Measurements from ENCODE around the gene ARMH4. TPM values are rescaled to one million over a fixed set of nuclear protein-coding genes. Genes with fewer than 3 reads are reported as not detected.

The ARMH4 gene
- polyA plus RNA-seq, 1 donor from 2014 or later = 14.1 TPM

DNA sequence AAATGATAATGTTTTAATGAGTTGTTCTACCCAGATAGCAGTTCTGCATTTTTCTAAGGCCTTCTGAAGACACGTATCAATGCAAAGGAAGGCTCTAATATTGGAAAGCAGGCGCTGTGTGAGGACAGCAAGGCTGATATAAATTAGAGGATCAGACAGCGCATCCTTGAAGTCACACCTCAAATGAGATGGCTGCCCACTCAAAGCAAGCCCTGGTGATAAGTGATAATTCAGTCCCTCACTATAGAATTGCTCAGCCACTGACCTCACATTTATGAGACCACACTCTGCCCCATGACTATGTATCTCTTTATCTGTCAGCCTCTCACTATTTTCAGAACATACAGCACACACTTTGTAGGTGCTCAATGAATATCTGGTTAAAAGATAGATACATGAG is 62.4 kb downstream of the ARMH4 start:
- Histone ChIP-seq H3K27me3 (ENCODE audit: insufficient read depth, low read depth, low read length) (no peaks in the 10 kb centered on the region), H2AFZ (ENCODE audit: low read depth, low read length) (no peak overlapping the region), H3K36me3 (ENCODE audit: insufficient read depth, low read length) (peaks cover 8% of the 10 kb centered on the region), H3F3A (ENCODE audit: insufficient read depth, low read length, poor library complexity, severe bottlenecking) (no peaks in the 10 kb centered on the region), H3K79me2 (replicated peaks; ENCODE audit: insufficient read depth, low read length) (no peaks in the 10 kb centered on the region), H3K9me3 (ENCODE audit: low read length) (no peaks in the 10 kb centered on the region), H3K9ac (ENCODE audit: low read length) (no peak overlapping the region), H4K20me1 (ENCODE audit: insufficient read depth) (no peaks in the 10 kb centered on the region), H3K4me3 (ENCODE audit: low read length) (no peak overlapping the region), H3K9me2 (ENCODE audit: insufficient read depth, low read length) (no peaks in the 10 kb centered on the region), H3K4me2 (ENCODE audit: low read length) (no peak overlapping the region), H3K27ac (ENCODE audit: low read length) (no peak overlapping the region)
- TF ChIP-seq, protein P1, sequence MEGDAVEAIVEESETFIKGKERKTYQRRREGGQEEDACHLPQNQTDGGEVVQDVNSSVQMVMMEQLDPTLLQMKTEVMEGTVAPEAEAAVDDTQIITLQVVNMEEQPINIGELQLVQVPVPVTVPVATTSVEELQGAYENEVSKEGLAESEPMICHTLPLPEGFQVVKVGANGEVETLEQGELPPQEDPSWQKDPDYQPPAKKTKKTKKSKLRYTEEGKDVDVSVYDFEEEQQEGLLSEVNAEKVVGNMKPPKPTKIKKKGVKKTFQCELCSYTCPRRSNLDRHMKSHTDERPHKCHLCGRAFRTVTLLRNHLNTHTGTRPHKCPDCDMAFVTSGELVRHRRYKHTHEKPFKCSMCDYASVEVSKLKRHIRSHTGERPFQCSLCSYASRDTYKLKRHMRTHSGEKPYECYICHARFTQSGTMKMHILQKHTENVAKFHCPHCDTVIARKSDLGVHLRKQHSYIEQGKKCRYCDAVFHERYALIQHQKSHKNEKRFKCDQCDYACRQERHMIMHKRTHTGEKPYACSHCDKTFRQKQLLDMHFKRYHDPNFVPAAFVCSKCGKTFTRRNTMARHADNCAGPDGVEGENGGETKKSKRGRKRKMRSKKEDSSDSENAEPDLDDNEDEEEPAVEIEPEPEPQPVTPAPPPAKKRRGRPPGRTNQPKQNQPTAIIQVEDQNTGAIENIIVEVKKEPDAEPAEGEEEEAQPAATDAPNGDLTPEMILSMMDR (IDR thresholded peaks at IDR 0.05; ENCODE audit: poor library complexity, severe bottlenecking) = no peak
- no peak for TF ChIP-seq EP300 (conservative IDR thresholded peaks at IDR 0.05; ENCODE audit: poor library complexity, severe bottlenecking)
- no peak for TF ChIP-seq MXI1 (conservative IDR thresholded peaks at IDR 0.05; ENCODE audit: poor library complexity, severe bottlenecking)
- no peak for TF ChIP-seq TAF1 (IDR thresholded peaks at IDR 0.05; ENCODE audit: low read depth)

DNA sequence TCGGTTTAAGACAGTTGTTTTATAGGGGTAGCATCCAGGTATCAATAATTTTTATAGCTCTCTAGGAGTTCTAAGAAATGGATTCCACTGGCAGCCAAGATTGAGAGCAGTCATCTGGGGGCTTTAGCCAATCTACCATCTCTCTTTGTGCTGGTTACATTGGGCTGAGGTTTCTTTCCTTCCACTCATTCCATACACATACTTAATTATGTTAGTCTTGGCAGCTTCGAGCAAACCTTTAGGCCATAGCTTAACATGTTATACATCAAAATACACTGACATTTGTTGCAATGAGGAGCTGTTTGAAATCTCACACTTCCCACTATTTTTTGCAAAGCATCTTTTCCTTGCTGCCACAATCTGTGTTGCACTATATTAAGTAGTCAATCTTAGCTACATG is 63.1 kb downstream of the ARMH4 start:
- no peak overlapping the region for H3K9ac ChIP-seq (ENCODE audit: low read length)
- H3K9me2 ChIP-seq (ENCODE audit: insufficient read depth, low read length) = no peaks in the 10 kb centered on the region
- H3K4me2 ChIP-seq (ENCODE audit: low read length) = no peak overlapping the region
- H3K9me3 ChIP-seq (ENCODE audit: low read length) = no peaks in the 10 kb centered on the region
- no peak overlapping the region for H3K27ac ChIP-seq (ENCODE audit: low read length)
- TF ChIP-seq TAF1 (IDR thresholded peaks at IDR 0.05; ENCODE audit: low read depth) (no peak), RAD21 (conservative IDR thresholded peaks at IDR 0.05) (no peak), POLR2AphosphoS5 (IDR thresholded peaks at IDR 0.05) (no peak), SMC3 (conservative IDR thresholded peaks at IDR 0.05; ENCODE audit: poor library complexity) (no peak), EP300 (conservative IDR thresholded peaks at IDR 0.05; ENCODE audit: poor library complexity, severe bottlenecking) (no peak), MXI1 (conservative IDR thresholded peaks at IDR 0.05; ENCODE audit: poor library complexity, severe bottlenecking) (no peak), EZH2 (IDR thresholded peaks at IDR 0.05; ENCODE audit: borderline replicate concordance, insufficient read depth, low read length, poor library complexity, severe bottlenecking) (no peak)
- TF ChIP-seq, protein P1 (IDR thresholded peaks at IDR 0.05; ENCODE audit: poor library complexity, severe bottlenecking) = no peak
- TF ChIP-seq, protein P2, sequence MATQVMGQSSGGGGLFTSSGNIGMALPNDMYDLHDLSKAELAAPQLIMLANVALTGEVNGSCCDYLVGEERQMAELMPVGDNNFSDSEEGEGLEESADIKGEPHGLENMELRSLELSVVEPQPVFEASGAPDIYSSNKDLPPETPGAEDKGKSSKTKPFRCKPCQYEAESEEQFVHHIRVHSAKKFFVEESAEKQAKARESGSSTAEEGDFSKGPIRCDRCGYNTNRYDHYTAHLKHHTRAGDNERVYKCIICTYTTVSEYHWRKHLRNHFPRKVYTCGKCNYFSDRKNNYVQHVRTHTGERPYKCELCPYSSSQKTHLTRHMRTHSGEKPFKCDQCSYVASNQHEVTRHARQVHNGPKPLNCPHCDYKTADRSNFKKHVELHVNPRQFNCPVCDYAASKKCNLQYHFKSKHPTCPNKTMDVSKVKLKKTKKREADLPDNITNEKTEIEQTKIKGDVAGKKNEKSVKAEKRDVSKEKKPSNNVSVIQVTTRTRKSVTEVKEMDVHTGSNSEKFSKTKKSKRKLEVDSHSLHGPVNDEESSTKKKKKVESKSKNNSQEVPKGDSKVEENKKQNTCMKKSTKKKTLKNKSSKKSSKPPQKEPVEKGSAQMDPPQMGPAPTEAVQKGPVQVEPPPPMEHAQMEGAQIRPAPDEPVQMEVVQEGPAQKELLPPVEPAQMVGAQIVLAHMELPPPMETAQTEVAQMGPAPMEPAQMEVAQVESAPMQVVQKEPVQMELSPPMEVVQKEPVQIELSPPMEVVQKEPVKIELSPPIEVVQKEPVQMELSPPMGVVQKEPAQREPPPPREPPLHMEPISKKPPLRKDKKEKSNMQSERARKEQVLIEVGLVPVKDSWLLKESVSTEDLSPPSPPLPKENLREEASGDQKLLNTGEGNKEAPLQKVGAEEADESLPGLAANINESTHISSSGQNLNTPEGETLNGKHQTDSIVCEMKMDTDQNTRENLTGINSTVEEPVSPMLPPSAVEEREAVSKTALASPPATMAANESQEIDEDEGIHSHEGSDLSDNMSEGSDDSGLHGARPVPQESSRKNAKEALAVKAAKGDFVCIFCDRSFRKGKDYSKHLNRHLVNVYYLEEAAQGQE (IDR thresholded peaks at IDR 0.05; ENCODE audit: borderline replicate concordance) = no peak
- H3K27me3 ChIP-seq (ENCODE audit: insufficient read depth, low read depth, low read length) = no peaks in the 10 kb centered on the region
- no peaks in the 10 kb centered on the region for H3K79me2 ChIP-seq (replicated peaks; ENCODE audit: insufficient read depth, low read length)
- no peak overlapping the region for H2AFZ ChIP-seq (ENCODE audit: low read depth, low read length)
- no peak overlapping the region for H3K4me3 ChIP-seq (ENCODE audit: low read length)
- no peaks in the 10 kb centered on the region for H3F3A ChIP-seq (ENCODE audit: insufficient read depth, low read length, poor library complexity, severe bottlenecking)
- no peaks in the 10 kb centered on the region for H4K20me1 ChIP-seq (ENCODE audit: insufficient read depth)
- peaks cover 8% of the 10 kb centered on the region for H3K36me3 ChIP-seq (ENCODE audit: insufficient read depth, low read length)

All from neural cell (in vitro differentiated cells).